AG04449 (cell line): ENCODE measurements around the gene KNTC1.
"Not testable (repeated sequence)": the region's sequence is repeated elsewhere in the genome, so short reads cannot be mapped to it uniquely, and the experiment has no call there.

Experiments
- CTCF ChIA-PET: fragments of 350-600 bp; formaldehyde crosslinking; extraction: SDS; loops from one replicate; lab custom pipeline; 2021; ENCODE audit warnings: antibody characterized with exemption; lab: Yijun Ruan, JAX
- POLR2A ChIA-PET: fragments of 400-600, 350-600 bp; formaldehyde crosslinking; extraction: SDS; loops from one replicate; lab custom pipeline; 2020; ENCODE audit warnings: antibody characterized with exemption, inconsistent platforms; lab: Yijun Ruan, JAX
- DNase-seq: peaks from one replicate; pipeline ENCODE4 v3.0.0-alpha.2; 2010; ENCODE audit warnings: low read depth, low spot score
- H3K4me3 ChIP-seq: 2 replicates; pipeline ENCODE4 v1.5.1; 2011; ENCODE audit warnings: low read depth, mild to moderate bottlenecking, control low read depth, low read length
- TF ChIP-seq, protein P1 (sequence below): IDR thresholded peaks from one replicate; pipeline ENCODE4 v1.5.1; 2011; ENCODE audit warnings: mild to moderate bottlenecking, moderate library complexity, low read length, control low read depth, inconsistent platforms; ENCODE audit not compliant: insufficient read depth; ENCODE audit errors: missing control alignments

Gene KNTC1

DNA sequence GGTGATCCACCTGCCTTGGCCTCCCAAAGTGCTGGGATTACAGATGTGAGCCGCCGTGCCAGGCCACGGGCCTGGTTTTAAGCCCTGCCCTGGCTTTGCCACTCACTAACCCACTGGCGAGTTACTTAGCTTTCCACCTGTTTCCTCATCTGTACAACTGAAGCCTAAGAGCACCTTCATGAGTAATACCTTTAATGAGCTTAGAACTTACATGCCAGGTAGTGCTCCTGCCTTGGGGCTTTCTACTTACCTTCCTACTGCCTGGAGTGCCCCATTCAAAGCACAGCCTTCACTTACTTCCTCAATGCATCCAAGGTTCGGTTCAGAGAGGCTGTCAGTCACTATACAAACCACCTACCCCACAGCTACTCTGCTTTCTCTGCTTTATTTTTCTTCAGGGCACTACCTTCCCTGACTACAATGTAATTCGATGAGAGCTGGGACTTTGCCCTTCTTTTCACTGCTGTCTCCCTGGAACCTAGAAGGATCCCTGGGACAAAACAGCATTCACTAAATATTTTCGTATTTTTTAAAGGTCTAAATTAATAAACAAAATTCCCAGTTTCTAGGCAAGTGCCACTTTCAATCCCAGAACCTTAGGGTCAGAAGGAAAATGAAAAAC lies 40.1 kb upstream of the KNTC1 start:
- DNase-seq: no peak
- TF ChIP-seq, protein P1, sequence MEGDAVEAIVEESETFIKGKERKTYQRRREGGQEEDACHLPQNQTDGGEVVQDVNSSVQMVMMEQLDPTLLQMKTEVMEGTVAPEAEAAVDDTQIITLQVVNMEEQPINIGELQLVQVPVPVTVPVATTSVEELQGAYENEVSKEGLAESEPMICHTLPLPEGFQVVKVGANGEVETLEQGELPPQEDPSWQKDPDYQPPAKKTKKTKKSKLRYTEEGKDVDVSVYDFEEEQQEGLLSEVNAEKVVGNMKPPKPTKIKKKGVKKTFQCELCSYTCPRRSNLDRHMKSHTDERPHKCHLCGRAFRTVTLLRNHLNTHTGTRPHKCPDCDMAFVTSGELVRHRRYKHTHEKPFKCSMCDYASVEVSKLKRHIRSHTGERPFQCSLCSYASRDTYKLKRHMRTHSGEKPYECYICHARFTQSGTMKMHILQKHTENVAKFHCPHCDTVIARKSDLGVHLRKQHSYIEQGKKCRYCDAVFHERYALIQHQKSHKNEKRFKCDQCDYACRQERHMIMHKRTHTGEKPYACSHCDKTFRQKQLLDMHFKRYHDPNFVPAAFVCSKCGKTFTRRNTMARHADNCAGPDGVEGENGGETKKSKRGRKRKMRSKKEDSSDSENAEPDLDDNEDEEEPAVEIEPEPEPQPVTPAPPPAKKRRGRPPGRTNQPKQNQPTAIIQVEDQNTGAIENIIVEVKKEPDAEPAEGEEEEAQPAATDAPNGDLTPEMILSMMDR: no peak
- CTCF ChIA-PET: interaction anchor here (1.6 to 5.2 kb wide), 2 partner anchors 10 to 15 kb away, joined by 5 to 44 read pairs; no protein-coding TSS in a partner anchor
- POLR2A ChIA-PET: interaction anchor here (1.1 kb wide), 1 partner anchor 8 kb away, joined by 3 read pairs; no protein-coding TSS in a partner anchor
- no peak overlapping the region for H3K4me3 ChIP-seq

DNA sequence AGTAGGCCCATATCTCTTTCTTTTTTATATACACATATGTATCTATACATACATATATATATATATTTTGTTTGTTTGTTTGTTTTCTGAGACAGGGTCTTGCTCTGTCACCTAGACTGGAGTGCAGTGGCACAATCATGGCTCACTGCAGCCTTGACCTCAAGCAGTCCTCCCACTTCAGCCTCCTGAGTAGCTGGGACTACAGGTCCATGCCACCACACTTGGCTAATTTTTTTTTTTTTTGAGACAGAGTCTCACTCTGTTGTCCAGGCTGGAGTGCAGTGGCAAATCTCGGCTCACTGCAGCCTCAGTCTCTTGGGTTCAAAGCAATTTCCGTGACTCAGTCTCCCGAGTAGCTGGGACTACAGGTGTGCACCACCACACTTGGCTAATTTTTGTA lies 39.2 kb upstream of the KNTC1 start:
- H3K4me3 ChIP-seq, DNase-seq, POLR2A ChIA-PET: not testable (repeated sequence)
- CTCF ChIA-PET: interaction anchor here (5.0 kb wide), 1 partner anchor 15 kb away, joined by 30 read pairs; no protein-coding TSS in a partner anchor

DNA sequence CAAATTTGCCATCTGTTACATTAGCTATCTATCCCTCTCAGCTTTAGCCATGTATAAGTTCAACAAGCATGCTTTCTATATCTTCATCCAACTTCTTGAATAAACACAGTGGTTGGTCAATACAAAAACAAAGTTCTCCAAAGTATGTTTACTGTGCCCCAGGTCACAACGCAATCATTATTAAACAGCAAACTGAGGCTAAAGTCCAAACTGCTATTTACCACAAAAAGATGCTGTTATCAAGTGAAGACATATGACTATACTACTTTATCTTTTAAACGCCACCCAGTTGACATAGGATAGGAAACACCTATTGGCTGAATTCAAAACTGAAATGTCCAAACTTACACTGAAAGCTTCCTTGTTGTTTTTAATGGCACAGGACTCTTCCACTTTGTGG lies 38.0 kb upstream of the KNTC1 start:
- TF ChIP-seq, protein P1: no peak
- no peak for DNase-seq
- ChIA-PET CTCF (interaction anchor here (1.8 to 5.0 kb wide), 3 partner anchors 9 to 89 kb away, joined by 10 to 30 read pairs (median 20); no protein-coding TSS in a partner anchor), POLR2A (interaction anchor here (0.8 kb wide), 1 partner anchor 12 kb away, joined by 3 read pairs; the partner anchor contains the start of gene ZCCHC8)
- no peak overlapping the region for H3K4me3 ChIP-seq

DNA sequence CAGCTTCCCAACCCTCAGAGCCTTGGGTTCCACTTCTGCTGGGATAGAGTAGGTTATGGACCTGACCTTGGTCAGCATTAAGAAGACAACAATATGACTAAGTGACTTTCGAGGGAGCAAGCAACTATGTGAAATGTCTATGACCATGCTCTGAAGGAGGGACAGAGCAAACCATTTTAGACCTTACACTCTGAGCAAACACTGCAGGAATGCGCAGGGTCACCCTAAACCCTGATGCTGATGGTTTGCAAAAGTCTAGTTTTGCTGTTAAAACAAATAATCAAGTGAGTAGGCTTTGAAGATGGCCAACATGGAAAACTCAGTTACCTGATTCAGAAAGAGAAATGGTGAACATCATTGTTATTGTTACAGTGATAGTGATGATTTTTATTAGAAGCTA lies 35.1 kb upstream of the KNTC1 start:
- POLR2A ChIA-PET: no interaction called here
- no peak for DNase-seq
- CTCF ChIA-PET: interaction anchor here (0.6 to 5.0 kb wide), 3 partner anchors 20 to 92 kb away, joined by 3 to 30 read pairs (median 20); no protein-coding TSS in a partner anchor
- H3K4me3 ChIP-seq: no peak overlapping the region
- TF ChIP-seq, protein P1: no peak

DNA sequence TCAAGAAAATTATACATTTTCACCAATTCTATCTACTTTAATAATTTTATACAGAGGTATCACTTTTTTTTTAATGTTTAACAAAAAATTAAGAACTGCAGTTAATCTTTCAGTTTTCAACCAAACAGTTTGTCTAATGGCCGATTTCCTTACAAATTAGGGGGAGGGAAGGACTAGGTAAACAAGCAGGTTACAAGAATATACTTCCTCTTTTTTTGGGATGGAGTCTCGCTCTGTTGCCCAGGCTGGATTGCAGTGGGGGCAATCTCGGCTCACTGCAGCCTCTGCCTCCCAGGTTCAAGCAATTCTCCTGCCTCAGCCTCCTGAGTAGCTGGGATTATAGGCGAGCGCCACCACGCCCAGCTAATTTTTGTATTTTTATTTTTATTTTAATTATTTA lies 33.8 kb upstream of the KNTC1 start:
- POLR2A ChIA-PET: interaction anchor here (0.7 kb wide), 1 partner anchor 80 kb away, joined by 3 read pairs; no protein-coding TSS in a partner anchor
- CTCF ChIA-PET, DNase-seq, H3K4me3 ChIP-seq: not testable (repeated sequence)

DNA sequence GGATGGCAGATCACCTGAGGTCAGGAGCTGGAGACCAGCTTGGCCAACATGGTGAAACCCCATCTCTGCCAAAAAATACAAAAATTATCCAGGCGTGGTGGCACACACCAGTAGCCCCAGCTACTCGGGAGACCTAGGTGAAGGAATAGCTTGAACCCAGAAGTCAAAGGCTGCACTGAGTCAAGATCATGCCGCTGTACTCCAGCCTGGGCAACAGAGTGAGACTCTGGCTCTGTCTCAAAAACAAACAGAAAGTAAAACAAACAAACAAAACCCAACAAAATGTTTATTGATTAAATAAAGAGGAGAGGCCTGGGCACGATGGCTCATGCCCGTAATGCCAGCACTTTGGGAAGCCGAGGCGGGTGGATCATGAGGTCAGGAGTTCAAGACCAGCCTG lies 31.8 kb upstream of the KNTC1 start:
- POLR2A ChIA-PET: interaction anchor here (0.5 to 0.8 kb wide), 3 partner anchors 9 to 1214 kb away, joined by 3 to 6 read pairs (median 3); no protein-coding TSS in a partner anchor
- no peak overlapping the region for H3K4me3 ChIP-seq
- CTCF ChIA-PET: interaction anchor here (1.3 to 6.7 kb wide), 3 partner anchors 24 to 139 kb away, joined by 3 to 51 read pairs (median 6); no protein-coding TSS in a partner anchor
- TF ChIP-seq, protein P1: no peak
- no peak for DNase-seq

DNA sequence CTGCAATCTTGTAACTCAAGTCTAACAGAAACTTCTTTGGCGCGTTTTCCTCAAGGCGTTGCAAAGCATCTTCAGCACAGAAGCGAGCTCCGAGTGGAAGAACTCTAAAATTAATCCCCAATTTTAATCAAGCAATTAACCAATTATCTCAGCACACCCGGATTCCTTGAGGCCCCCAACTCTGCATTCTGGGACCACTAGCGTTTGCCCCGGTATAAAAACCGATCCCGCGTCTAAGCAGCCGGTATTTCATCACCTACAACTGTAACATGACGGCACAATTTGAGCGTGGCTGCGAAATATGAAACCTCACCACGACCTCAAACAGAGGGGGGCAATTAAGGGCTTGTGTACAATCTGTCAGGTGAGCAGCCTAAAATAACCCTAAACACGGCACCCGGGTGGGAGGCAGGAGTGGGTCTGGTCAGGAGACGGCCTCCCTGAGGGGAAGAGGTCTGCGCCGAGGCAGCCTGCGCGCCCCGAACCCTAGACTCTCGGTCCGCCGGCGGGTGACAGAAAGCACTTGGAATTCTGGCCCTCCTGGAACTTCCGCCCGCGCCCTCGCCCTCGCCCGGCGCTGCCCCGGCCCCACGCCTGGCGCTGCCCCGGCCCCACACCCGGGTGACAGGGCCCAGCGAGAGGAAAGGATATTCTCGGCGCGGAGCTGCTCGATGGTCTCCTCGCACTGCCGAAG lies 26.9 kb upstream of the KNTC1 start:
- H3K4me3 ChIP-seq: peak overlapping the region; percentile 89
- POLR2A ChIA-PET: interaction anchor here (0.7 to 2.8 kb wide), 9 partner anchors 11 to 101 kb away, joined by 3 to 16 read pairs (median 3); partner anchors contain the start of genes KNTC1 and RSRC2
- DNase-seq: no peak
- CTCF ChIA-PET: interaction anchor here (0.9 to 6.7 kb wide), 8 partner anchors 11 to 162 kb away, joined by 3 to 51 read pairs (median 8); partner anchors contain the start of genes KNTC1 and RSRC2
- TF ChIP-seq, protein P1: no peak
